ENCODE measurements around the gene PROX1. TPM values are rescaled to one million over a fixed set of nuclear protein-coding genes. Genes with fewer than 3 reads are reported as not detected.

The PROX1 gene
- total RNA-seq, 1 experiment from 2014 or later, result 0.40 TPM

GRCh38 chr1:213979751-213980586, 7.8 kb upstream of the PROX1 start:
- H3K27me3 Mint-ChIP-seq (ENCODE audit: unreplicated experiment), result peaks cover 86% of the 10 kb centered on the region
- TF ChIP-seq CTCF (IDR thresholded peaks at IDR 0.05; ENCODE audit: unreplicated experiment), result no peak
- no peaks in the 10 kb centered on the region for H3K9me3 Mint-ChIP-seq (ENCODE audit: low read depth, unreplicated experiment)
- no peak for DNase-seq
- no TSS peak for BruUV-seq (replicated peaks)
- H3K4me3 Mint-ChIP-seq (ENCODE audit: low read depth, unreplicated experiment), result no peak overlapping the region
- CTCF ChIA-PET, result interaction anchor here (0.6 kb wide), 1 partner anchor 88 kb away, joined by 7 read pairs; no protein-coding TSS in a partner anchor
- H3K4me1 Mint-ChIP-seq (ENCODE audit: low read depth, unreplicated experiment), result no peaks in the 10 kb centered on the region
- H3K36me3 Mint-ChIP-seq (ENCODE audit: insufficient read depth, unreplicated experiment), result no peaks in the 10 kb centered on the region
- no peak overlapping the region for H3K27ac Mint-ChIP-seq (ENCODE audit: unreplicated experiment)
- intact Hi-C loops (cut with micrococcal nuclease; ENCODE audit: unreplicated experiment), result no loop called here

DNA sequence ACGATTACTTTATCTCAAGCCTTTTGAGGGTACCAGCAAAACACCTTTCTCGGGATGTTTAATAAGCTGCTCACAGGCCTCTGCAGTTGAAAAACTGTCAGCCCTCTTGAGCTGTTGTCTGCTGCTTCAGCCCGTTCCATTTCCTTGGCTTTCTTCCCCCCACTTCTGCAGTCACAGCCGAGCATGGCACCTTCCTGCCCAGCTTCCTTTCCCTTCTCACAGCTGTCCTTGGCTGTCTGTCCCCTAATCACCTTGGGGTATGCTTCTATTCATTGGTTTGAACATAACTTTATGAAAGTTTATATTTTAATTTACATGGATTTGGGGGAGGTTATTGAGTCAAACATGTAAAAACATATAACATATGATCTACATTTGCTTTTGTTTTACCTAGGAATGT, 6.9 kb upstream of the PROX1 start:
- Mint-ChIP-seq H3K4me1 (ENCODE audit: low read depth, unreplicated experiment) (no peaks in the 10 kb centered on the region), H3K9me3 (ENCODE audit: low read depth, unreplicated experiment) (peaks cover 2% of the 10 kb centered on the region), H3K27me3 (ENCODE audit: unreplicated experiment) (peaks cover 95% of the 10 kb centered on the region), H3K27ac (ENCODE audit: unreplicated experiment) (no peak overlapping the region), H3K36me3 (ENCODE audit: insufficient read depth, unreplicated experiment) (no peaks in the 10 kb centered on the region), H3K4me3 (ENCODE audit: low read depth, unreplicated experiment) (no peak overlapping the region)
- CTCF ChIA-PET, result no interaction called here
- intact Hi-C loops (cut with micrococcal nuclease; ENCODE audit: unreplicated experiment), result no loop called here
- no peak for TF ChIP-seq CTCF (IDR thresholded peaks at IDR 0.05; ENCODE audit: unreplicated experiment)
- BruUV-seq (replicated peaks), result no TSS peak
- DNase-seq, result no peak

- no TSS peak for BruUV-seq (replicated peaks)
- H3K27ac Mint-ChIP-seq (ENCODE audit: unreplicated experiment), result no peak overlapping the region
Measured at GRCh38 chr1:213982289-213982671, 5.5 kb upstream of the PROX1 start.

GRCh38 chr1:213982672-213983492, 4.9 kb upstream of the PROX1 start:
- no peak overlapping the region for H3K4me3 Mint-ChIP-seq (ENCODE audit: low read depth, unreplicated experiment)
- no peaks in the 10 kb centered on the region for H3K4me1 Mint-ChIP-seq (ENCODE audit: low read depth, unreplicated experiment)
- no peak for TF ChIP-seq CTCF (IDR thresholded peaks at IDR 0.05; ENCODE audit: unreplicated experiment)
- CTCF ChIA-PET, result no interaction called here
- no TSS peak for BruUV-seq (replicated peaks)
- peaks cover 100% of the 10 kb centered on the region for H3K27me3 Mint-ChIP-seq (ENCODE audit: unreplicated experiment)
- intact Hi-C loops (cut with micrococcal nuclease; ENCODE audit: unreplicated experiment), result no loop called here
- H3K9me3 Mint-ChIP-seq (ENCODE audit: low read depth, unreplicated experiment), result peaks cover 3% of the 10 kb centered on the region
- no peak overlapping the region for H3K27ac Mint-ChIP-seq (ENCODE audit: unreplicated experiment)
- H3K36me3 Mint-ChIP-seq (ENCODE audit: insufficient read depth, unreplicated experiment), result peaks cover 8% of the 10 kb centered on the region
- no peak for DNase-seq

More at GRCh38 chr1:213982289-213982671, 5.5 kb upstream of the PROX1 start:
- Mint-ChIP-seq H3K9me3 (ENCODE audit: low read depth, unreplicated experiment) (peaks cover 3% of the 10 kb centered on the region), H3K4me1 (ENCODE audit: low read depth, unreplicated experiment) (no peaks in the 10 kb centered on the region), H3K36me3 (ENCODE audit: insufficient read depth, unreplicated experiment) (peaks cover 2% of the 10 kb centered on the region), H3K27me3 (ENCODE audit: unreplicated experiment) (peaks cover 100% of the 10 kb centered on the region), H3K4me3 (ENCODE audit: low read depth, unreplicated experiment) (no peak overlapping the region)
- DNase-seq, result no peak
- CTCF ChIA-PET, result no interaction called here
- intact Hi-C loops (cut with micrococcal nuclease; ENCODE audit: unreplicated experiment), result no loop called here
- TF ChIP-seq CTCF (IDR thresholded peaks at IDR 0.05; ENCODE audit: unreplicated experiment), result no peak
